Sigmoid colon (tissue), 7 donors: ENCODE results near the gene COPZ1. TPM values are rescaled to one million over a fixed set of nuclear protein-coding genes. Genes with fewer than 3 reads are reported as not detected.

Experiments used
- DNase-seq: peaks from one replicate; pipeline ENCODE4 v3.0.0-alpha.2; 2019
- H3K27ac ChIP-seq, 4 donors: fragments of 200-600 bp; sonication (generic); one replicate each; pipeline ENCODE4 v1.5.1; 2016 to 2019; ENCODE audit warnings: mild to moderate bottlenecking in 1 of 4
- H3K27me3 ChIP-seq, 3 donors: fragments of 200-600 bp; sonication (generic); one replicate each; pipeline ENCODE4 v1.5.1; 2019; ENCODE audit warnings: mild to moderate bottlenecking in 1 of 3
- H3K36me3 ChIP-seq, 4 donors: fragments of 200-600 bp; sonication (generic); one replicate each; pipeline ENCODE4 v1.5.1; 2016 to 2019
- H3K4me1 ChIP-seq, 4 donors: fragments of 200-600 bp; sonication (generic); one replicate each; pipeline ENCODE4 v1.5.1; 2017 to 2019
- H3K4me3 ChIP-seq, 4 donors: fragments of 200-600 bp; sonication (generic); one replicate each; pipeline ENCODE4 v1.5.1; 2017 to 2019; ENCODE audit warnings: mild to moderate bottlenecking in 2 of 4, moderate library complexity in 1 of 4
- H3K9me3 ChIP-seq, 4 donors: fragments of 200-600 bp in 3 of 4; sonication (generic) in 3 of 4; one replicate each; pipeline versions ENCODE4 v1.5.1 to v1.6.1; 2013 to 2019
- CTCF ChIP-seq, 4 experiments: fragments of 450-650 bp in 3 of 4; fragments of 200-600 bp in 1 of 4; IDR thresholded peaks; one replicate each; pipeline ENCODE4 v1.5.1; 2016 to 2019; ENCODE audit warnings: antibody characterized with exemption in 4 of 4, mild to moderate bottlenecking in 3 of 4, moderate library complexity in 2 of 4
- EP300 ChIP-seq, 4 donors: sonication (generic); formaldehyde crosslinking; IDR thresholded peaks; one replicate each; pipeline ENCODE4 v1.6.1; 2017; ENCODE audit warnings: antibody characterized with exemption in 4 of 4
- POLR2A ChIP-seq, 2 donors: fragments of 450-650 bp; IDR thresholded peaks; one replicate each; pipeline ENCODE4 v1.6.1; 2016; ENCODE audit warnings: antibody characterized with exemption in 2 of 2, mild to moderate bottlenecking in 2 of 2, moderate library complexity in 2 of 2
- POLR2AphosphoS5 ChIP-seq, 4 donors: sonication (generic); formaldehyde crosslinking; IDR thresholded peaks; one replicate each; pipeline ENCODE4 v1.6.1; 2017; ENCODE audit warnings: antibody characterized with exemption in 4 of 4
- WGBS, 2 donors: extraction: QIAGEN DNeasy Blood & Tissue Kit; methylation state at CpG; one replicate each; pipeline ENCODE4 v1.1.7; 2013; 5-methylcytosine and 5-hydroxymethylcytosine counted together
- intact Hi-C: fragments of 100-400 bp; cut with DNase I; formaldehyde crosslinking; loops from one replicate; pipeline ENCODE4 v1.15.1; 2023
- polyA plus RNA-seq, 3 donors: library from polyadenylated mRNA; stranded (reverse); fragments of 200-250 nt; gene quantifications; one replicate each; pipeline ENCODE4 v1.2.3, GENCODE V29; 2013
- total RNA-seq, 4 donors: library from RNA; depleted of rRNA; stranded (reverse); fragments of >200 nt; gene quantifications; one replicate each; pipeline ENCODE4 v1.1.0, GENCODE V29; 2016
- donor health status: healthy with polysubstance abuse.
- donor health status: Bipolar disorder and iron deficiency.
- donor health status: healthy.

COPZ1 gene
- total and polyA plus RNA-seq, 7 donors = 39.6 to 155 (median 74.2) TPM

GRCh38 chr12:54368709-54369596 lies 44.0 kb downstream of the COPZ1 start:
- 8 to 24% methylated on average over 40 of the region's 40 CpGs for WGBS, 2 donors
- Histone ChIP-seq H3K4me1 (peaks cover 0 to 41% (median 36%) of the 10 kb centered on the region in 4 donors), H3K4me3 (peak overlapping the region in 3 of 4 donors; percentile 42 to 52 (median 51)), H3K27ac (peak overlapping the region; percentile 67 to 74 (median 70)), H3K27me3 (no peaks in the 10 kb centered on the region), H3K36me3 (no peaks in the 10 kb centered on the region), H3K9me3 (no peaks in the 10 kb centered on the region)
- intact Hi-C loops = loop anchor here (2.0 kb wide), 1 partner anchor 74 kb away; no protein-coding TSS in a partner anchor
- TF ChIP-seq CTCF (IDR thresholded peaks at IDR 0.05) (peak; percentile 73 to 85 (median 82)), EP300 (IDR thresholded peaks at IDR 0.05) (no peak), POLR2AphosphoS5 (IDR thresholded peaks at IDR 0.05) (peak in 1 of 4 donors; percentile 21), POLR2A (IDR thresholded peaks at IDR 0.05) (no peak)
- DNase-seq = peak; percentile 95

GRCh38 chr12:54369597-54370131 lies 44.7 kb downstream of the COPZ1 start:
- TF ChIP-seq EP300 (IDR thresholded peaks at IDR 0.05) (no peak), POLR2AphosphoS5 (IDR thresholded peaks at IDR 0.05) (no peak), POLR2A (IDR thresholded peaks at IDR 0.05) (no peak), CTCF (IDR thresholded peaks at IDR 0.05) (no peak)
- peaks cover 0 to 46% (median 36%) of the 10 kb centered on the region in 4 donors for H3K4me1 ChIP-seq

GRCh38 chr12:54370171-54370730 lies 45.3 kb downstream of the COPZ1 start:
- 13 to 57% methylated on average over 44 of the region's 44 CpGs for WGBS, 2 donors
- Histone ChIP-seq H3K4me3 (peak overlapping the region; percentile 17 to 52 (median 46)), H3K4me1 (peaks cover 0 to 48% (median 38%) of the 10 kb centered on the region in 4 donors), H3K36me3 (no peaks in the 10 kb centered on the region), H3K9me3 (no peaks in the 10 kb centered on the region), H3K27me3 (no peaks in the 10 kb centered on the region), H3K27ac (peak overlapping the region; percentile 67 to 74 (median 70))
- TF ChIP-seq CTCF (IDR thresholded peaks at IDR 0.05) (peak; percentile 91 to 98 (median 96)), POLR2AphosphoS5 (IDR thresholded peaks at IDR 0.05) (peak in 3 of 4 donors; percentile 34 to 68 (median 62)), EP300 (IDR thresholded peaks at IDR 0.05) (no peak), POLR2A (IDR thresholded peaks at IDR 0.05) (no peak)
- intact Hi-C loops = loop anchor here (10.0 kb wide), 1 partner anchor 365 kb away; the partner anchor contains the start of genes HOXC8 and HOXC9
- DNase-seq = peak; percentile 92

More at GRCh38 chr12:54369597-54370131, 44.7 kb downstream of the COPZ1 start:
- WGBS, 2 donors = 12 to 58% methylated on average over 21 of the region's 21 CpGs
- Histone ChIP-seq H3K27me3 (no peaks in the 10 kb centered on the region), H3K4me3 (peak overlapping the region; percentile 17 to 52 (median 46)), H3K36me3 (no peaks in the 10 kb centered on the region), H3K27ac (peak overlapping the region; percentile 67 to 74 (median 70)), H3K9me3 (no peaks in the 10 kb centered on the region)
- no peak for DNase-seq
- intact Hi-C loops = loop anchor here (2.0 to 10.0 kb wide), 2 partner anchors 75 to 365 kb away; partner anchors contain the start of genes HOXC8 and HOXC9

GRCh38 chr12:54371328-54372112 lies 46.6 kb downstream of the COPZ1 start:
- Histone ChIP-seq H3K4me1 (peaks cover 0 to 48% (median 42%) of the 10 kb centered on the region in 4 donors), H3K9me3 (no peaks in the 10 kb centered on the region), H3K27me3 (no peaks in the 10 kb centered on the region), H3K27ac (peak overlapping the region; percentile 67 to 74 (median 70)), H3K4me3 (no peak overlapping the region), H3K36me3 (no peaks in the 10 kb centered on the region)
- TF ChIP-seq POLR2A (IDR thresholded peaks at IDR 0.05) (no peak), POLR2AphosphoS5 (IDR thresholded peaks at IDR 0.05) (peak in 3 of 4 donors; percentile 27 to 53 (median 47)), CTCF (IDR thresholded peaks at IDR 0.05) (no peak), EP300 (IDR thresholded peaks at IDR 0.05) (no peak)
- 51 to 59% methylated on average over 5 of the region's 5 CpGs for WGBS, 2 donors
- intact Hi-C loops = loop anchor here (10.0 kb wide), 1 partner anchor 367 kb away; the partner anchor contains the start of genes HOXC8 and HOXC9
- DNase-seq = peak; percentile 91
